BJ (cell line): ENCODE measurements around the gene ATF3. TPM values are rescaled to one million over a fixed set of nuclear protein-coding genes. Genes with fewer than 3 reads are reported as not detected.

Experiments used
- CTCF ChIA-PET: fragments of 350-600 bp; formaldehyde crosslinking; extraction: SDS; loops from one replicate; lab custom pipeline; 2021; ENCODE audit warnings: antibody characterized with exemption, inconsistent platforms; lab: Yijun Ruan, JAX
- POLR2A ChIA-PET: fragments of 300-600 bp; sonication (Branson Sonifier 250); formaldehyde crosslinking; extraction: SDS; loops from one replicate; lab custom pipeline; 2021; ENCODE audit warnings: antibody characterized with exemption; lab: Charles Lee
- DNase-seq: peaks from one replicate; pipeline ENCODE4 v3.0.0-alpha.2; 2011; ENCODE audit warnings: low read depth
- H3K27me3 ChIP-seq: 2 replicates; pipeline ENCODE4 v1.6.0; 2011; ENCODE audit warnings: low read length; ENCODE audit not compliant: control insufficient read depth, insufficient read depth
- H3K36me3 ChIP-seq: 2 replicates; pipeline ENCODE4 v1.5.1; 2011; ENCODE audit warnings: low read length; ENCODE audit not compliant: control insufficient read depth, insufficient read depth
- H3K4me3 ChIP-seq: 2 replicates; pipeline ENCODE4 v1.5.1; 2011; ENCODE audit warnings: low read depth, mild to moderate bottlenecking, control low read depth, low read length
- polyA plus RNA-seq: library from polyadenylated mRNA; depleted of rRNA; stranded (reverse); fragments of >200 nt; gene quantifications from 2 replicates; pipeline ENCODE4 v1.2.3, GENCODE V29; 2011
- TF ChIP-seq, protein P1 (sequence below): IDR thresholded peaks from 2 replicates; pipeline ENCODE4 v1.5.1; 2011; ENCODE audit warnings: low read depth, mild to moderate bottlenecking, control low read depth, inconsistent platforms, low read length, moderate library complexity; ENCODE audit not compliant: insufficient read depth

ATF3 gene
- polyA plus RNA-seq, 1 experiment, result 5.6 TPM

GRCh38 chr1:212622906-212623305, 14.3 kb downstream of the ATF3 start:
- H3K36me3 ChIP-seq, result peaks cover 3% of the 10 kb centered on the region; the same call in 1 of the 2 replicates
- ChIA-PET CTCF (no interaction called here), POLR2A (no interaction called here)

GRCh38 chr1:212623603-212624002, 15.0 kb downstream of the ATF3 start:
- TF ChIP-seq, protein P1, sequence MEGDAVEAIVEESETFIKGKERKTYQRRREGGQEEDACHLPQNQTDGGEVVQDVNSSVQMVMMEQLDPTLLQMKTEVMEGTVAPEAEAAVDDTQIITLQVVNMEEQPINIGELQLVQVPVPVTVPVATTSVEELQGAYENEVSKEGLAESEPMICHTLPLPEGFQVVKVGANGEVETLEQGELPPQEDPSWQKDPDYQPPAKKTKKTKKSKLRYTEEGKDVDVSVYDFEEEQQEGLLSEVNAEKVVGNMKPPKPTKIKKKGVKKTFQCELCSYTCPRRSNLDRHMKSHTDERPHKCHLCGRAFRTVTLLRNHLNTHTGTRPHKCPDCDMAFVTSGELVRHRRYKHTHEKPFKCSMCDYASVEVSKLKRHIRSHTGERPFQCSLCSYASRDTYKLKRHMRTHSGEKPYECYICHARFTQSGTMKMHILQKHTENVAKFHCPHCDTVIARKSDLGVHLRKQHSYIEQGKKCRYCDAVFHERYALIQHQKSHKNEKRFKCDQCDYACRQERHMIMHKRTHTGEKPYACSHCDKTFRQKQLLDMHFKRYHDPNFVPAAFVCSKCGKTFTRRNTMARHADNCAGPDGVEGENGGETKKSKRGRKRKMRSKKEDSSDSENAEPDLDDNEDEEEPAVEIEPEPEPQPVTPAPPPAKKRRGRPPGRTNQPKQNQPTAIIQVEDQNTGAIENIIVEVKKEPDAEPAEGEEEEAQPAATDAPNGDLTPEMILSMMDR, result no peak
- Histone ChIP-seq H3K36me3 (peaks cover 2% of the 10 kb centered on the region; the same call in 1 of the 2 replicates), H3K27me3 (peaks cover 11% of the 10 kb centered on the region), H3K4me3 (no peak overlapping the region)
- POLR2A ChIA-PET, result no interaction called here
- no peak for DNase-seq
- CTCF ChIA-PET, result no interaction called here

More at GRCh38 chr1:212622906-212623305, 14.3 kb downstream of the ATF3 start:
- TF ChIP-seq, protein P1, result no peak
- H3K4me3 ChIP-seq, result no peak overlapping the region
- DNase-seq, result no peak
- peaks cover 10% of the 10 kb centered on the region for H3K27me3 ChIP-seq

DNA sequence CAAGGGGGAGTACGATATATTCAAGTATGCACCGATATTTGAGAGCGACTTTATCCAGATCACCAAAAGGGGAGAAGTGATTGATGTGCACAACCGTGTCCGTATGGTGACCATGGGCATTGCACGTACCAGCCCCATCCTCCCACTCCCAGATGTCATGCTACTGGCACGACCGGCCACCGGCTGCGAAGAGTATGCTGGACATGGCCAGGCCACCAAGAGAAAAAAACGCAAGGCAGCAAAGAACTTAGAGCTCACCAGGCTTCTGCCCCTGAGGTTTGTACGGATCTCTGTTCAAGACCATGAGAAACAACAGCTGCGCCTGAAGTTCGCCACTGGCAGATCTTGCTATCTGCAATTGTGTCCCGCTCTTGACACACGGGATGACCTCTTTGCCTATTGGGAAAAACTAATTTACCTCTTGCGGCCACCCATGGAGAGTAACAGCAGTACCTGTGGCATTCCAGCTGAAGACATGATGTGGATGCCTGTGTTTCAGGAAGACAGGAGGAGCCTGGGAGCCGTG, 16.5 kb downstream of the ATF3 start:
- no peaks in the 10 kb centered on the region for H3K36me3 ChIP-seq
- no peak overlapping the region for H3K4me3 ChIP-seq
- TF ChIP-seq, protein P1, result no peak
- POLR2A ChIA-PET, result no interaction called here
- CTCF ChIA-PET, result interaction anchor here (1.1 kb wide), 1 partner anchor 16 kb away, joined by 3 read pairs; no protein-coding TSS in a partner anchor
- H3K27me3 ChIP-seq, result peaks cover 11% of the 10 kb centered on the region
- no peak for DNase-seq

DNA sequence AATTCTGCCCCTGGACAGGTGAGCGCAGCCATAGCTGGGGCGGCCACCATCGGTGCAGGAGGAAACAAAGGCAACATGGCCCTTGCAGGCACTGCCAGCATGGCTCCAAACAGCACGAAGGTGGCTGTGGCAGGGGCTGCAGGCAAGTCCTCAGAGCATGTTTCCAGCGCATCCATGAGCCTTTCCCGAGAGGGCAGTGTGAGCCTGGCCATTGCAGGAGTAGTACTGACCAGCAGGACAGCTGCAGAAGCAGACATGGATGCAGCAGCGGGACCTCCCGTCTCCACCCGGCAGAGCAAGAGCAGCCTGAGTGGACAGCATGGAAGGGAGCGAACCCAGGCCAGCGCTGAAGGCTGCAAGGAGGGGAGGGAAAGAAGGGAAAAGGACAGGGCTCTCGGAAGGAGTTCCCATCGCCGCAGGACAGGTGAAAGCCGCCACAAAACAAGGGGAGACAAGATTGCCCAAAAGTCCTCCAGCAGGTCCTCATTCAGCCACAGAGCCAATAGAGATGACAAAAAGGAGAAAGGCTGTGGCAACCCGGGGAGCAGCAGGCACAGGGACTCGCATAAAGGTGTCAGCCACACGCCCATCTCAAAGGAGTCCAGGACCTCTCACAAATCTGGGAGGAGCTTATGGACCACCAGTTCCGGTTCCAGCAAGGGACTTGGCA, 17.4 kb downstream of the ATF3 start:
- ChIA-PET POLR2A (no interaction called here), CTCF (interaction anchor here (1.1 to 1.3 kb wide), 2 partner anchors 9 to 16 kb away, joined by 3 read pairs; no protein-coding TSS in a partner anchor)
- Histone ChIP-seq H3K4me3 (no peak overlapping the region), H3K27me3 (peaks cover 11% of the 10 kb centered on the region), H3K36me3 (no peaks in the 10 kb centered on the region)
- TF ChIP-seq, protein P1, result no peak
- DNase-seq, result no peak

GRCh38 chr1:212628046-212628445, 19.5 kb downstream of the ATF3 start:
- TF ChIP-seq, protein P1, result no peak
- Histone ChIP-seq H3K4me3 (no peak overlapping the region), H3K36me3 (no peaks in the 10 kb centered on the region), H3K27me3 (peaks cover 12% of the 10 kb centered on the region)
- POLR2A ChIA-PET, result no interaction called here
- CTCF ChIA-PET, result interaction anchor here (0.7 to 5.7 kb wide), 4 partner anchors 9 to 151 kb away, joined by 3 to 31 read pairs (median 10); no protein-coding TSS in a partner anchor
- DNase-seq, result no peak
